HepG2 (cell line): ENCODE results near the gene THSD8. TPM values are rescaled to one million over a fixed set of nuclear protein-coding genes. Genes with fewer than 3 reads are reported as not detected.

ENCODE experiments used
- ARID4A ChIP-seq: sonication (generic); formaldehyde crosslinking; IDR thresholded peaks from 2 replicates; pipeline ENCODE4 v1.5.0; 2020; ENCODE audit warnings: mild to moderate bottlenecking, missing genetic modification reagents, borderline replicate concordance
- KDM5B ChIP-seq: sonication (generic); formaldehyde crosslinking; IDR thresholded peaks from 2 replicates; pipeline ENCODE4 v1.4.0; 2020; ENCODE audit warnings: missing genetic modification reagents, mild to moderate bottlenecking, borderline replicate concordance
- LCORL ChIP-seq, 2 experiments: fragments of 450-650 bp in 1 of 2; sonication (generic) in 1 of 2; formaldehyde crosslinking in 1 of 2; IDR thresholded peaks; 2 replicates each; pipeline versions ENCODE4 v1.5.0 to v1.6.1; 2017 to 2020; ENCODE audit warnings: antibody characterized with exemption in 1 of 2, missing genetic modification reagents in 1 of 2
- MTERF4 ChIP-seq: sonication (generic); formaldehyde crosslinking; IDR thresholded peaks from 2 replicates; pipeline ENCODE4 v1.8.0; 2023; ENCODE audit warnings: mild to moderate bottlenecking, missing genetic modification reagents
- MYC ChIP-seq: sonication (generic); formaldehyde crosslinking; IDR thresholded peaks from 2 replicates; pipeline ENCODE4 v1.9.0; 2021; ENCODE audit warnings: missing genetic modification reagents, borderline replicate concordance
- REST ChIP-seq, 2 experiments: IDR thresholded peaks; 2 replicates each; pipeline ENCODE4 v1.6.1; 2011 to 2012; ENCODE audit warnings: low read length in 2 of 2, borderline replicate concordance in 1 of 2, low read depth in 1 of 2, mild to moderate bottlenecking in 1 of 2, moderate library complexity in 1 of 2
- SIN3A ChIP-seq: IDR thresholded peaks from 2 replicates; pipeline ENCODE4 v1.6.1; 2011; ENCODE audit warnings: low read depth, mild to moderate bottlenecking, control low read depth, low read length, borderline replicate concordance
- ZNF501 ChIP-seq: sonication (generic); formaldehyde crosslinking; IDR thresholded peaks from 2 replicates; pipeline ENCODE4 v1.5.1; 2020; ENCODE audit warnings: mild to moderate bottlenecking, moderate library complexity, missing genetic modification reagents
- ZNF512B ChIP-seq: sonication (generic); formaldehyde crosslinking; IDR thresholded peaks from 2 replicates; pipeline ENCODE4 v1.5.1; 2020; ENCODE audit warnings: missing genetic modification reagents, mild to moderate bottlenecking, borderline replicate concordance
- ZNF781 ChIP-seq: sonication (generic); formaldehyde crosslinking; IDR thresholded peaks from 2 replicates; pipeline ENCODE4 v1.5.1; 2020; ENCODE audit warnings: borderline replicate concordance, mild to moderate bottlenecking, missing genetic modification reagents; ENCODE audit errors: not compliant biosample characterization
- ZNF83 ChIP-seq: sonication (generic); formaldehyde crosslinking; IDR thresholded peaks from 2 replicates; pipeline ENCODE4 v1.4.0; 2020; ENCODE audit warnings: missing genetic modification reagents, mild to moderate bottlenecking, borderline replicate concordance
- polyA plus RNA-seq, 8 experiments: library from polyadenylated mRNA; depleted of rRNA in 3 of 8; stranded (reverse) in 7 of 8; unstranded in 1 of 8; fragments of >200 nt; fragmentation: Illumina TruSeq in 4 of 8; extraction: Trizol in 4 of 8; gene quantifications; 2 replicates each; pipeline versions ENCODE4 v1.2.1 to v1.2.3, GENCODE V29; 2011 to 2016; ENCODE audit warnings: low read depth in 4 of 8, missing spikeins in 1 of 8, mixed read lengths in 1 of 8; ENCODE audit not compliant: insufficient read depth in 1 of 8
- total RNA-seq, 5 experiments: library from RNA; depleted of rRNA; stranded (reverse); fragments of >200 nt; fragmentation: Illumina TruSeq; extraction: Trizol; gene quantifications; 2 replicates each; pipeline ENCODE4 v1.2.3, GENCODE V29; 2016; ENCODE audit warnings: low read depth in 1 of 5

Gene THSD8
- total and polyA plus RNA-seq, 2 of the 13 experiments (the other 11 are each of a cell fraction or from before 2014, with no cell fraction given) = 4.8 to 14.9 TPM

- TF ChIP-seq ARID4A (peak; percentile 58), ZNF83 (CRISPR knock-in tag) (0 out of 2 replicates have a peak, but pooled peaks have one; percentile 4), SIN3A (0 out of 2 replicates have a peak, but pooled peaks have one; percentile 66), KDM5B (CRISPR knock-in tag) (peak; percentile 65; the same call in 1 of the 2 replicates), ZNF781 (CRISPR knock-in tag) (no peak), MTERF4 (CRISPR knock-in tag) (peak; percentile 63; the same call in 1 of the 2 replicates), ZNF512B (CRISPR knock-in tag) (0 out of 2 replicates have a peak, but pooled peaks have one; percentile 11), MYC (CRISPR knock-in tag) (0 out of 2 replicates have a peak, but pooled peaks have one; percentile 26), LCORL (IDR thresholded peaks at IDR 0.05) (no peak), LCORL (CRISPR knock-in tag; IDR thresholded peaks at IDR 0.05) (0 out of 2 replicates have a peak, but pooled peaks have one; percentile 17), REST (IDR thresholded peaks at IDR 0.05; ENCODE audit: borderline replicate concordance in 1 of 2, low read depth in 1 of 2, low read length in 2 of 2) (no peak), ZNF501 (CRISPR knock-in tag) (0 out of 2 replicates have a peak, but pooled peaks have one; percentile 12)
Observed at GRCh38 chr19:12782424-12783290, 19.2 kb upstream of the THSD8 start (continued).
